ENCODE data around the gene ATP5IF1.

GRCh38 chr1:28260803-28261174, 24.9 kb downstream of the ATP5IF1 start:
- TF ChIP-seq POLR2AphosphoS5 (IDR thresholded peaks at IDR 0.05; ENCODE audit: low read depth, low read length) (no peak), CTCF (CRISPR knock-in tag; IDR thresholded peaks at IDR 0.05) (no peak), NFYB (CRISPR knock-in tag; IDR thresholded peaks at IDR 0.05) (no peak), ZNF3 (CRISPR knock-in tag; IDR thresholded peaks at IDR 0.05) (no peak), PCBP2 (optimal IDR thresholded peaks at IDR 0.05; ENCODE audit: low read depth, low read length, poor library complexity, severe bottlenecking) (no peak), GZF1 (CRISPR knock-in tag; IDR thresholded peaks at IDR 0.05) (no peak), RFX5 (IDR thresholded peaks at IDR 0.05; ENCODE audit: low read depth, low read length) (no peak)

Measured in HepG2 (cell line).